Dedifferentiated amniotic fluid mesenchymal stem cell (primary cell): ENCODE results near the gene SRR.

Experiments used
- DNase-seq: peaks from one replicate; pipeline ENCODE4 v3.0.0-alpha.2; 2016; ENCODE audit errors: extremely low spot score

SRR gene

GRCh38 chr17:2371183-2372130 lies 67.7 kb downstream of the SRR start:
- no peak for DNase-seq

GRCh38 chr17:2372180-2372579 lies 68.4 kb downstream of the SRR start:
- no peak for DNase-seq

GRCh38 chr17:2372681-2373080 lies 68.9 kb downstream of the SRR start:
- no peak for DNase-seq

GRCh38 chr17:2373179-2373578 lies 69.4 kb downstream of the SRR start:
- no peak for DNase-seq
